DMS114 treated with DMSO at 0.1 percent for 48 hours (cell line): ENCODE data around the gene CHM.
"Not testable (repeated sequence)": the region's sequence is repeated elsewhere in the genome, so short reads cannot be mapped to it uniquely, and the experiment has no call there.

Source experiments
- DNase-seq: peaks from one replicate; lab custom pipeline; 2025; ENCODE audit not compliant: unreplicated experiment; lab: John Stamatoyannopoulos, UW

The CHM gene, protein sequence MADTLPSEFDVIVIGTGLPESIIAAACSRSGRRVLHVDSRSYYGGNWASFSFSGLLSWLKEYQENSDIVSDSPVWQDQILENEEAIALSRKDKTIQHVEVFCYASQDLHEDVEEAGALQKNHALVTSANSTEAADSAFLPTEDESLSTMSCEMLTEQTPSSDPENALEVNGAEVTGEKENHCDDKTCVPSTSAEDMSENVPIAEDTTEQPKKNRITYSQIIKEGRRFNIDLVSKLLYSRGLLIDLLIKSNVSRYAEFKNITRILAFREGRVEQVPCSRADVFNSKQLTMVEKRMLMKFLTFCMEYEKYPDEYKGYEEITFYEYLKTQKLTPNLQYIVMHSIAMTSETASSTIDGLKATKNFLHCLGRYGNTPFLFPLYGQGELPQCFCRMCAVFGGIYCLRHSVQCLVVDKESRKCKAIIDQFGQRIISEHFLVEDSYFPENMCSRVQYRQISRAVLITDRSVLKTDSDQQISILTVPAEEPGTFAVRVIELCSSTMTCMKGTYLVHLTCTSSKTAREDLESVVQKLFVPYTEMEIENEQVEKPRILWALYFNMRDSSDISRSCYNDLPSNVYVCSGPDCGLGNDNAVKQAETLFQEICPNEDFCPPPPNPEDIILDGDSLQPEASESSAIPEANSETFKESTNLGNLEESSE

GRCh38 chrX:86047174-86047935 lies at the start of gene CHM:
TSS of gene CHM (minus strand) at chrX:86047558. CDS start at chrX:86047532, 26 bp downstream.
- DNase-seq = no peak

- no peak for DNase-seq
Observed at GRCh38 chrX:86078650-86079049, 31.3 kb upstream of the CHM start.

DNA sequence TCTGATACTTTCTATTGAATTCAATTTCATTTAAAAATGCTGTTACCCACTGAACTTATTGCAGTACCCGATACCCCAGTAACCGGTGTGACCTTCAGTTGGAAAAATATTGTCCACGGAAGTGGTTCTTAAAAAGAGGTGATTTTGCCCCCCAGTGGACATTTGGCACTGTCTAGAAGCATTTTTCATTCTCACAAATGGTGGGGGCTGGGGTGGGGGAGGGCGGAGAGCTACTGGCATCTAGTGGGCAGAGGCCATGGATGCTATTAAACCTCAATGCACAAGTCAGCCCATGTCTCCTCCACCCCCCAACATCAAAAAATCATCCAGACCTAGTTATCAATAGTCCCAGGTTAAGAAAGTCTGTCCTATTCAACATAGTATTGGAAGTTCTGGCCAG lies 19.6 kb upstream of the CHM start:
- no peak for DNase-seq

GRCh38 chrX:86061407-86061806 lies 14.0 kb upstream of the CHM start:
- no peak for DNase-seq

GRCh38 chrX:86051741-86052140 lies 4.4 kb upstream of the CHM start:
- DNase-seq = no peak

GRCh38 chrX:86047936-86048280 lies 550 bp upstream of the CHM start:
- DNase-seq = no peak

GRCh38 chrX:86044216-86044615 lies 3.1 kb downstream of the CHM start:
- DNase-seq = no peak

GRCh38 chrX:86039625-86040568 lies 7.5 kb downstream of the CHM start:
- DNase-seq = no peak

DNA sequence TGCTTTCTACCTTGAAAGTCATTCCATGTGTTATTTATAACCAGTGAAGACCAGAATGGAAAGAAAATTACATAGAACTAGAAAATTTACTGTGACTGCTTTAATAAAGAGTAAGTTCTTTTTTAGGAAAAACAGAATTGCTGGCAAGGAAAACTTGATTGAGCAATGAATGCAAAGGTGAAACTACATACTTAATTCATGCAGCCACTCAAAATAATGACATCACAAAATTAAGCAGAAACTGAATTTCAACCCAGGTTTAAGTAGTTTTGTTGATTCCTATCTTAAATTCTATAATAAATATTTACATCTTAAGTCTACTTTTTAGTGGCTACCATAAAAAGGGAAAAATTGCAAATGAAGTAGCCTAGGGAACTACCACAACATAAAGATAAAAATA lies 14.0 kb downstream of the CHM start:
- DNase-seq = no peak

GRCh38 chrX:86028681-86029080 lies 18.7 kb downstream of the CHM start:
- no peak for DNase-seq

DNA sequence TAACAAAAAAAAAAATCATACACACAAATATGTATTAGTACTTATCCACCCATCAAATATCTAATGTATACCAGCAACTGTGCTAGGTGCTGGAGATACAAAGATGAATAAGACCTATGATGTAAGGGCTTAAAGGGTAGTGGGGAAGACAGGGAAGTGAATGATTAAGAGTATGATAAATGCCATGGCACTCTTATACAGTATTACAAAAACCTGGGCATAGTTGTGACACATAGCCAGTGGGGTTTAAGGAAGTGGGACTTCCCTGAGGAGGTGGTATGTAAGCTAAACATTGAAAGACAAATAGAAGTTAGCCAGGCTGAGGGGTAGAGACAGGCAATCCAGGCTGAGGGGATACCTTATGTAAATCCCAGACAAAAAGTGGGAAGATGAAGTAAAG lies 23.5 kb downstream of the CHM start:
- DNase-seq = no peak

GRCh38 chrX:86021652-86022289 lies 25.6 kb downstream of the CHM start:
- no peak for DNase-seq

GRCh38 chrX:86016139-86016538 lies 31.2 kb downstream of the CHM start:
- DNase-seq = no peak

- not testable (repeated sequence) for DNase-seq
Observed at GRCh38 chrX:86014959-86015358, 32.4 kb downstream of the CHM start.

GRCh38 chrX:86014421-86014820 lies 32.9 kb downstream of the CHM start:
- DNase-seq = no peak

DNA sequence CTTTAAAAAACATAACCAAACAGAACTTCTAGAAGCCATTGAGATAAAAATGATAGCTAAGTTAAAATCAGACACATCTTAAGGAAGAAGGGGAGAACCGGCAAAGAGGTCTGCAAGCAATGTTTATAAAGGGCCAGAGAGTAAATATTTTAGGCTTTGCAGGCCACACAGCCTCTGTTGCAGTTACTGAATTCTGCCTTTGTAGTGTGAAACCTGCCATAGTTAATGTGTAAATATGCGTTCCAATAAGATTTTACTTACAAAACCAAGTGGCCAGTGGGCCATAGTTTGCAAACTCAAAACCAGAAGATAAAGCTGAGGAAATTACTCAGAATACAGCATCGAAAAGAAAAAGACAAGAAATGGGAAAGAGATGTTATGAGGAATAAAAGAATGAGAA lies 33.6 kb downstream of the CHM start:
- no peak for DNase-seq

GRCh38 chrX:86012188-86012587 lies 35.2 kb downstream of the CHM start:
- no peak for DNase-seq

DNA sequence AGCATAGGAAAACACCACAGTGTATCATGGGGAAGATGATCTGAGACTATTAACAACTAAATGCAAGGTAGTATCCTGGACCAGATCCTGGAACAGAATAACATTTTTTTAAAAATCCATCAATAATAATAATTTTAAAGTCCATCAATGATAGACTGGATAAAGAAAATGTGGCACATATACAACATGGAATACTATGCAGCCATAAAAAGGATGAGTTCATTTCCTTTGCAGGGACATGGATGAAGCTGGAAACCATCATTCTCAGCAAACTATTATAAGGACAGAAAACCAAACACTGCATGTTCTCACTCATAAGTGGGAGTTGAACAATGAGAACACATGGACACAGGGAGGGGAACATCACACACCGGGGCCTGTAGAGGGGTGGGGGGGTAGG lies 37.6 kb downstream of the CHM start:
- DNase-seq = not testable (repeated sequence)

GRCh38 chrX:86007891-86008290 lies 39.5 kb downstream of the CHM start:
- not testable (repeated sequence) for DNase-seq
